Stimulated activated CD4-positive, alpha-beta T cell treated with anti-CD3 and anti-CD28 coated beads, Interleukin-15, amount 100 ng/mL, for 48 hours (primary cell): ENCODE data around the gene TMEM266.

Experiments
- DNase-seq, 2 donors: peaks; one replicate each; pipeline ENCODE4 v3.0.0-alpha.2; 2020; ENCODE audit warnings: low read depth in 2 of 2

The TMEM266 gene

GRCh38 chr15:76162036-76162398 is 102.2 kb downstream of the TMEM266 start:
- no peak for DNase-seq

GRCh38 chr15:76162784-76163456 is 103.1 kb downstream of the TMEM266 start:
- no peak for DNase-seq

- no peak for DNase-seq
Observed at GRCh38 chr15:76163457-76164295, 103.9 kb downstream of the TMEM266 start.

GRCh38 chr15:76164602-76165001 is 104.8 kb downstream of the TMEM266 start:
- DNase-seq = no peak

GRCh38 chr15:76165951-76166350 is 106.2 kb downstream of the TMEM266 start:
- no peak for DNase-seq

- no peak for DNase-seq
Observed at GRCh38 chr15:76168237-76168984, 108.6 kb downstream of the TMEM266 start.

- DNase-seq = no peak
Observed at GRCh38 chr15:76169018-76169417, 109.2 kb downstream of the TMEM266 start.

GRCh38 chr15:76169911-76170800 is 110.4 kb downstream of the TMEM266 start:
- DNase-seq = no peak

GRCh38 chr15:76172782-76173181 is 113.0 kb downstream of the TMEM266 start:
- no peak for DNase-seq

- no peak for DNase-seq
Observed at GRCh38 chr15:76173317-76173834, 113.6 kb downstream of the TMEM266 start.

- no peak for DNase-seq
Observed at GRCh38 chr15:76174654-76175053, 114.9 kb downstream of the TMEM266 start.

- DNase-seq = no peak
Observed at GRCh38 chr15:76175442-76175841, 115.7 kb downstream of the TMEM266 start.

- DNase-seq = no peak
Observed at GRCh38 chr15:76176059-76176458, 116.3 kb downstream of the TMEM266 start.

GRCh38 chr15:76176487-76177085 is 116.8 kb downstream of the TMEM266 start:
- DNase-seq = no peak

GRCh38 chr15:76177491-76178040 is 117.8 kb downstream of the TMEM266 start:
- DNase-seq = no peak

- DNase-seq = no peak
Observed at GRCh38 chr15:76178296-76179000, 118.7 kb downstream of the TMEM266 start.

- DNase-seq = no peak
Observed at GRCh38 chr15:76179023-76179422, 119.2 kb downstream of the TMEM266 start.

GRCh38 chr15:76180321-76180720 is 120.5 kb downstream of the TMEM266 start:
- no peak for DNase-seq

- DNase-seq = peak; percentile 35 to 42
Observed at GRCh38 chr15:76181705-76182107, 121.9 kb downstream of the TMEM266 start.
